Kidney epithelial cell (primary cell): ENCODE measurements around the gene PDE2A. TPM values are rescaled to one million over a fixed set of nuclear protein-coding genes. Genes with fewer than 3 reads are reported as not detected.

Source experiments
- DNase-seq: peaks from one replicate; pipeline ENCODE4 v3.0.0-alpha.2; 2010; ENCODE audit warnings: low read depth
- H3K27me3 ChIP-seq: 2 replicates; pipeline ENCODE4 v1.6.0; 2011; ENCODE audit warnings: low read length; ENCODE audit not compliant: control insufficient read depth, insufficient read depth
- H3K36me3 ChIP-seq: 2 replicates; pipeline ENCODE4 v1.5.1; 2011; ENCODE audit warnings: low read length; ENCODE audit not compliant: control insufficient read depth, insufficient read depth
- H3K4me3 ChIP-seq: 2 replicates; pipeline ENCODE4 v1.5.1; 2011; ENCODE audit warnings: low read depth, mild to moderate bottlenecking, control low read depth, low read length
- total RNA-seq: library from RNA; depleted of rRNA; stranded (reverse); fragments of >200 nt; gene quantifications from 2 replicates; pipeline ENCODE4 v1.2.3, GENCODE V29; 2015
- TF ChIP-seq, protein P1 (sequence below): IDR thresholded peaks from 2 replicates; pipeline ENCODE4 v1.5.1; 2011; ENCODE audit warnings: mild to moderate bottlenecking, moderate library complexity, low read length, control low read depth, inconsistent platforms; ENCODE audit not compliant: insufficient read depth, poor library complexity, severe bottlenecking

PDE2A gene
- total RNA-seq, 1 donor from 2014 or later: 4.3 TPM

DNA sequence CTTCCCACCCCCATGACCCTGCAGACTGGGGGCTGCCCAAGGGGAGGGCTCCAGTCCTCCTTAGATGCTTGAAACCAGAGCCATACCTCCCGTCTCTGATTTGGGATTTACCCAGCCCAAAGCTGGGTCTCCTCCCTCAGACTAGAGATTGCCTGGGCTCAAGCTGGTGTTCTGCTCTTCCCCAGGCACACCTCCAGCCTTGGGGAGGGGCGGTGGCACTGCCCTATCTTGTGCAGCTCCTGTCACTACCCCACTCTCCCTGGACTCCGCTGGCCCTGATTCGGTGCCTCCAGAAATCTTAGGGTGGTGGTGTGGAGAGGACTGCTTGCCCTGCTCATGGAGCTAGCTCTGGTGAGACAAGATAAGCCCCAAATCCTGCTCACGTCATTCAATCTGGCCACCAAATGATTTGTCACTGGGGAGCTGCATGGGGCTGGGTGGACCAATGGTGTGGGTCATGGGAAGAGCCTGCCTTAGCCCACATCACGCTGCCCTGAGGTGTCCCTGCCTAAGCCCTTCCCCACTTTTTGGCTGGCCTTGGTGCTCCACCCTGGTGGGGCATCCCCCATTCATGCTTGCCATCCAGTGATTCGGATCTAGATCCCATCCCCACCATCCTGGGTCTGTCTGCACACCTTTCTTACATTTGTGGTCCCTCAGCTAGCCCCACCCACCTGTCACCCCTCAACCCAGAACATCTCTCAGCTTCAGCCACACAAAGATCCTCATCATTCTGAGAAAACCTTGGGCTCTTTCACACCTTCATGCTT lies 87.7 kb downstream of the PDE2A start:
- TF ChIP-seq, protein P1, sequence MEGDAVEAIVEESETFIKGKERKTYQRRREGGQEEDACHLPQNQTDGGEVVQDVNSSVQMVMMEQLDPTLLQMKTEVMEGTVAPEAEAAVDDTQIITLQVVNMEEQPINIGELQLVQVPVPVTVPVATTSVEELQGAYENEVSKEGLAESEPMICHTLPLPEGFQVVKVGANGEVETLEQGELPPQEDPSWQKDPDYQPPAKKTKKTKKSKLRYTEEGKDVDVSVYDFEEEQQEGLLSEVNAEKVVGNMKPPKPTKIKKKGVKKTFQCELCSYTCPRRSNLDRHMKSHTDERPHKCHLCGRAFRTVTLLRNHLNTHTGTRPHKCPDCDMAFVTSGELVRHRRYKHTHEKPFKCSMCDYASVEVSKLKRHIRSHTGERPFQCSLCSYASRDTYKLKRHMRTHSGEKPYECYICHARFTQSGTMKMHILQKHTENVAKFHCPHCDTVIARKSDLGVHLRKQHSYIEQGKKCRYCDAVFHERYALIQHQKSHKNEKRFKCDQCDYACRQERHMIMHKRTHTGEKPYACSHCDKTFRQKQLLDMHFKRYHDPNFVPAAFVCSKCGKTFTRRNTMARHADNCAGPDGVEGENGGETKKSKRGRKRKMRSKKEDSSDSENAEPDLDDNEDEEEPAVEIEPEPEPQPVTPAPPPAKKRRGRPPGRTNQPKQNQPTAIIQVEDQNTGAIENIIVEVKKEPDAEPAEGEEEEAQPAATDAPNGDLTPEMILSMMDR: no peak
- Histone ChIP-seq H3K4me3 (no peak overlapping the region), H3K36me3 (no peaks in the 10 kb centered on the region), H3K27me3 (peaks cover 82% of the 10 kb centered on the region)
- no peak for DNase-seq

DNA sequence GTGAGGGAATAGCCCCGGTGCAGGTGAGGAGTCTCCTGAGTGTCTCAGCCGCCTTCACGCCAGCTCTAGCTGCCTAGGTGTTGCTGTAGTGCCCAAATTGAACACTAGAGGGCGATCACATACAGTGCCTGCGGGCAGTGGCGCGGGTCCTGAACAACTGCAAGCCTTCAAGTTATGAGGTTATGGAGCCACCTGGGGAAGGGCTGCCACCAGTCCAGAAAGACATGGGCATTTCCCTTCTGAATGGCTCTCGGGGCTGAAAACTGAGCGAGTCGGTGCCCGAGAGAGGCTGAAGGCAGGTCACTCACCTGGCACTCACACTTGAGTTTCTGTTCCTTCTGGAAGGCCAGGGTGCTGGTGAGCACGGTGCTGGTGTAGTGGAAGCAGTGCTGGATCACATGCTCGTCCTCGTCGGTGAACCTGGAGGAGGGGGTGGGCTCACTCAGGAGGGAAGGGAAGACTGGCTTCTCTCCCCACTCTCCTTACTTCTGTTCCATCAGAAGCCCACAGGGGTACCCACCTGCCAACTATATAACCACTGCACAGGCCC lies 88.4 kb downstream of the PDE2A start:
- DNase-seq: peak; percentile 16
- no peaks in the 10 kb centered on the region for H3K36me3 ChIP-seq
- TF ChIP-seq, protein P1: peak; percentile 88
- no peak overlapping the region for H3K4me3 ChIP-seq
- H3K27me3 ChIP-seq: peaks cover 78% of the 10 kb centered on the region

DNA sequence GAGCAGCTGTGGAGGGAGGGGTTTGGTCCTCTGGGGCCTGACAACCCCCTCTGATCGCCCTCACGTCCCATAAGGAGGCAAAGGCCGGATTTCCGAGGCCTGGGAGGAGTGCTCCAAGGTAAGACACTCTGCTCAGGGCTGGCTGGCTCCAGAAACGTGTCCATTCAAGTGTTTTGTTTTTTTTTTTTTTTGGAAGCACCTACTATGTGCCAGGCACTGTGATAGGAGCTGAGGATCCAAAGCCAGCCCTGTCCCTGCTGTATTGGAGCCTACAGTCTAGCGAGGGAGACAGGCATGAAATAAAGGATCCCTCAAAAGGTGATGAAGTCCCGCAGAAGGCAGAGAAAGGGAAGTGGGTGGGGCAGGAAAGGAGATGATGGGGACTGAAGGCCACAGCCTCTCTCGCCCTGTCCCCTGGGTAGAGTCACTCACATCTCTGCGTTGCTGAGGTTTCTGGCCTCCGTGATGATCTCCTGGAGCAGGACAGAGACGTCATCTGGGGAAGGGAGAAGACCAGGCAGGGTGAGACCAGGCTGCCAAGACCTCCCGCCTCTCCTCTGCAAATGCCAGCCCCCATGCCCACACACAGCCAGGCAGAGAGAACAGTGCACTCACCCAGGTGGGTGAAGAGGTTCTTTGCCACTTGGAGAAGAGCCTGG lies 89.2 kb downstream of the PDE2A start:
- DNase-seq: no peak
- TF ChIP-seq, protein P1: no peak
- Histone ChIP-seq H3K4me3 (no peak overlapping the region), H3K36me3 (no peaks in the 10 kb centered on the region), H3K27me3 (peaks cover 71% of the 10 kb centered on the region)

DNA sequence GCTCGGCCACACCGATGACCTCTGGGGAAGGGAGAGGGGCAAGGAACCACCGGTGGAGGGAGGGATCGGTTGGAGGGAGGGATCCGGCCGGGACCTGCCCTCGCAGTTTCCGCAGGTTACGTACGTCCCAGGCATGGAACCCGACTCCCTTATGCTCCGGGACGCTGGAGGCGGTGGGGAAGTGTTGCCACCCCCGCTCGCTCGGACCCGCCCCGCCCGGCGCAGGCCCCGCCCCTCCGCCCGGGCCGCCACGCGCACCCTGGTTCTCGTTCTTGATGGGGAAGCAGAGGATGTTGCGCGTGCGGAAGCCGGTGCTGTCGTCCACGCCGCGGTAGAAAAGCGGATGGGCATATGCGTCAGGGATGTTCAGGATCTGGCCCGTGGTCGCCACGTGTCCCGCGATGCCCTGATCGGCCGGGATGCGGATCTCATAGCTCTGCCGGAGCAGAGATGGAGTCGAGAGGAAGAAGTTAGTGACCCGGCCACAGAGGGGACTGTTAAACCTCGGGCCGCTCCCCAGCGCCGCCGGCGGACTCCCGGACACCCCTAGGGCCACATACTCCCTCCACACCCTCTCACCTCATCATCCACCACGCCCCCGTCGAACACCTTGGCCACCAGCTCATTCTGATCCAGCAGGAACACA lies 89.8 kb downstream of the PDE2A start:
- Histone ChIP-seq H3K27me3 (peaks cover 66% of the 10 kb centered on the region), H3K36me3 (no peaks in the 10 kb centered on the region), H3K4me3 (no peak overlapping the region)
- DNase-seq: no peak
- TF ChIP-seq, protein P1: no peak

DNA sequence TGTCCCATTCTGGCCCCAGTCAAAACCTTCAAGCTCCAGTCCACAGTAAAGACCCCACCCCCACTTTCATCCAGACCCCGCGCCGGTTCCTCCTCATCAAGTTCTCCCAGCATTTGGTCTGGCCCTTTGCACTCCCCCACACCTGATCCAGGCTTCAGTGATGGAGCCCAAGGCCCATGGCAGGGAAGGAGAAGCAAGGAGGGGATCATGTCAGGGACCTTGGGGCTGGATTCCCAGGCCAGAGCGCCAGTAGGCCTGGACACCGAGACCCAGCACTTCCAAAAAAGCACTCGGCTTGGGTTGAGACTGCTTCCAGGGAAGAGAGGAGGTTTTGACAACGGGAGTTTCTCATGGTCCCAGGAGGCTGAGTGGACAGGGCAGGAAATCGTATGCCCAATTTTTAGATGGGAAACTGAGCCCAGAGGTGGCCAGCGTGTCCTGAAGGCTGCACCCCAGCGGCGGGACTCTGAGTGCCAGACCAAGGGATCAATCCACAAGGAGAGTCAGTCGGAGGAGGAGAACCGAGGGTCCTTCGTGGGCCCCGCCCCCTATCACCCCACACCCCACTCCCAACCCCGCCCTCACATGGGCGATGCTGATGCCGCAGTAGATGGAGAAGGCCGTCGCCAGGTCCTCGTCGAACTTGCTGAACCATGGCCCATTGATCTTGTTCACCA lies 90.5 kb downstream of the PDE2A start:
- TF ChIP-seq, protein P1: no peak
- H3K27me3 ChIP-seq: peaks cover 62% of the 10 kb centered on the region
- DNase-seq: no peak
- H3K4me3 ChIP-seq: no peak overlapping the region
- no peaks in the 10 kb centered on the region for H3K36me3 ChIP-seq
